HG02970 (cell line): ENCODE measurements around the gene ARHGAP6.
A peak's percentile ranks its signal among the peaks of the same experiment; 100 is the strongest.
"Not testable (repeated sequence)": the region's sequence is repeated elsewhere in the genome, so short reads cannot be mapped to it uniquely, and the experiment has no call there.

Experiments used
- ATAC-seq: cut with Tn5 transposase; IDR thresholded peaks from one replicate; pipeline ENCODE4 v1.9.1; 2021; ENCODE audit warnings: mild to moderate bottlenecking, moderate library complexity, moderate number of reproducible peaks; ENCODE audit not compliant: unreplicated experiment, low FRiP score

The ARHGAP6 gene

GRCh38 chrX:11135564-11136185 lies 530.0 kb downstream of the ARHGAP6 start:
- ATAC-seq = no peak

GRCh38 chrX:11131146-11131545 lies 534.6 kb downstream of the ARHGAP6 start:
- ATAC-seq = no peak

GRCh38 chrX:11130136-11130535 lies 535.6 kb downstream of the ARHGAP6 start:
- ATAC-seq = no peak

- ATAC-seq = no peak
Measured at GRCh38 chrX:11129534-11130105, 536.1 kb downstream of the ARHGAP6 start.

- no peak for ATAC-seq
Measured at GRCh38 chrX:11125060-11125459, 540.7 kb downstream of the ARHGAP6 start.

GRCh38 chrX:11124112-11124511 lies 541.6 kb downstream of the ARHGAP6 start:
- ATAC-seq = no peak

- not testable (repeated sequence) for ATAC-seq
Measured at GRCh38 chrX:11123087-11123486, 542.6 kb downstream of the ARHGAP6 start.

- no peak for ATAC-seq
Measured at GRCh38 chrX:11119313-11119943, 546.3 kb downstream of the ARHGAP6 start.

GRCh38 chrX:11117745-11118144 lies 548.0 kb downstream of the ARHGAP6 start:
- ATAC-seq = no peak

GRCh38 chrX:11113731-11114130 lies 552.0 kb downstream of the ARHGAP6 start:
- no peak for ATAC-seq

GRCh38 chrX:11111947-11112346 lies 553.8 kb downstream of the ARHGAP6 start:
- no peak for ATAC-seq

GRCh38 chrX:11111037-11111851 lies 554.5 kb downstream of the ARHGAP6 start, which contains the start of gene HCCS:
TSS of gene HCCS (plus strand) at chrX:11111332. CDS start at chrX:11112061, 729 bp downstream.
- ATAC-seq = peak; percentile 84

- ATAC-seq = no peak
Measured at GRCh38 chrX:11109968-11110367, 555.8 kb downstream of the ARHGAP6 start.

- ATAC-seq = no peak
Measured at GRCh38 chrX:11108253-11108941, 557.3 kb downstream of the ARHGAP6 start.

- no peak for ATAC-seq
Measured at GRCh38 chrX:11105080-11105479, 560.6 kb downstream of the ARHGAP6 start.

- no peak for ATAC-seq
Measured at GRCh38 chrX:11103751-11104150, 562.0 kb downstream of the ARHGAP6 start.

- ATAC-seq = no peak
Measured at GRCh38 chrX:11103006-11103405, 562.7 kb downstream of the ARHGAP6 start.

GRCh38 chrX:11100281-11101035 lies 565.3 kb downstream of the ARHGAP6 start:
- ATAC-seq = no peak

- no peak for ATAC-seq
Measured at GRCh38 chrX:11099465-11099864, 566.3 kb downstream of the ARHGAP6 start.

- ATAC-seq = no peak
Measured at GRCh38 chrX:11097933-11098332, 567.8 kb downstream of the ARHGAP6 start.
